ENCODE results near the gene C17orf78.
"Not testable (repeated sequence)": the region's sequence is repeated elsewhere in the genome, so short reads cannot be mapped to it uniquely, and the experiment has no call there.

C17orf78 gene

GRCh38 chr17:37375706-37376105, at the start of gene C17orf78:
C17orf78 (plus strand) TSS chr17:37375985; CDS start chr17:37376093, 108 bp downstream.
- DNase-seq, result no peak

- no peak for DNase-seq
Observed at GRCh38 chr17:37327341-37328090, 48.3 kb upstream of the C17orf78 start.

- no peak for DNase-seq
Observed at GRCh38 chr17:37338847-37339246, 36.9 kb upstream of the C17orf78 start.

- DNase-seq, result no peak
Observed at GRCh38 chr17:37339321-37339720, 36.5 kb upstream of the C17orf78 start.

GRCh38 chr17:37340804-37341203, 35.0 kb upstream of the C17orf78 start:
- no peak for DNase-seq

GRCh38 chr17:37342589-37342988, 33.2 kb upstream of the C17orf78 start:
- DNase-seq, result no peak

GRCh38 chr17:37344519-37344918, 31.3 kb upstream of the C17orf78 start:
- no peak for DNase-seq

- DNase-seq, result not testable (repeated sequence)
Observed at GRCh38 chr17:37346863-37347402, 28.9 kb upstream of the C17orf78 start.

GRCh38 chr17:37356796-37357569, 18.8 kb upstream of the C17orf78 start:
- not testable (repeated sequence) for DNase-seq

GRCh38 chr17:37358098-37358829, 17.5 kb upstream of the C17orf78 start:
- DNase-seq, result no peak

- peak; percentile 96 for DNase-seq
Observed at GRCh38 chr17:37358830-37359681, 16.7 kb upstream of the C17orf78 start.

GRCh38 chr17:37359682-37360188, 16.1 kb upstream of the C17orf78 start:
- DNase-seq, result no peak

GRCh38 chr17:37360632-37361031, 15.2 kb upstream of the C17orf78 start:
- DNase-seq, result no peak

- no peak for DNase-seq
Observed at GRCh38 chr17:37361543-37361942, 14.2 kb upstream of the C17orf78 start.

- no peak for DNase-seq
Observed at GRCh38 chr17:37365589-37365988, 10.2 kb upstream of the C17orf78 start.

GRCh38 chr17:37368577-37368976, 7.2 kb upstream of the C17orf78 start:
- no peak for DNase-seq

- peak; percentile 68 for DNase-seq
Observed at GRCh38 chr17:37373530-37374159, 2.1 kb upstream of the C17orf78 start.

- DNase-seq, result no peak
Observed at GRCh38 chr17:37382056-37382455, 6.3 kb downstream of the C17orf78 start.

GRCh38 chr17:37384560-37385149, 8.9 kb downstream of the C17orf78 start:
- no peak for DNase-seq

GRCh38 chr17:37385474-37385990, 9.7 kb downstream of the C17orf78 start:
- DNase-seq, result no peak

- DNase-seq, result no peak
Observed at GRCh38 chr17:37386462-37386861, 10.7 kb downstream of the C17orf78 start.
